HCT116 (cell line): Measurements from ENCODE around the gene APOL4.

ENCODE experiments used
- CBX3 ChIP-seq: IDR thresholded peaks from 2 replicates; pipeline ENCODE4 v1.6.1; 2012; ENCODE audit warnings: low read depth
- EZH2 ChIP-seq: fragments of 200-600 bp; sonication (generic); IDR thresholded peaks from 2 replicates; pipeline ENCODE4 v1.6.1; 2017; ENCODE audit warnings: antibody characterized with exemption, mixed run types
- POLR2A ChIP-seq: IDR thresholded peaks from 2 replicates; pipeline ENCODE4 v1.7.0; 2011; ENCODE audit warnings: borderline replicate concordance; ENCODE audit not compliant: insufficient read depth, insufficient read length; ENCODE audit errors: extremely low read depth
- POLR2AphosphoS5 ChIP-seq: IDR thresholded peaks from 2 replicates; pipeline ENCODE4 v1.6.1; 2011; ENCODE audit warnings: mild to moderate bottlenecking, low read depth, low read length, moderate library complexity
- TCF7L2 ChIP-seq: IDR thresholded peaks from 2 replicates; pipeline ENCODE4 v1.7.0; 2011; ENCODE audit warnings: borderline replicate concordance, inconsistent platforms; ENCODE audit not compliant: insufficient read depth, insufficient read length; ENCODE audit errors: extremely low read depth
- ZNF274 ChIP-seq: fragments of 200-500 bp; sonication (Bioruptor generic); IDR thresholded peaks from 2 replicates; pipeline ENCODE4 v1.6.1; 2014; ENCODE audit warnings: mild to moderate bottlenecking, low read depth, low read length, inconsistent platforms
- TF ChIP-seq, protein P1 (sequence below), 3 experiments: fragments of 200-600 bp in 1 of 3; sonication (generic) in 1 of 3; IDR thresholded peaks in 2 of 3; conservative IDR thresholded peaks in 1 of 3; 2 replicates each; pipeline ENCODE4 v1.5.1; 2012 to 2017; ENCODE audit warnings: low read depth in 2 of 3, low read length in 2 of 3, antibody characterized with exemption in 1 of 3, borderline replicate concordance in 1 of 3, control low read depth in 1 of 3, mild to moderate bottlenecking in 1 of 3, mixed read lengths in 1 of 3, mixed run types in 1 of 3, moderate library complexity in 1 of 3; ENCODE audit not compliant: insufficient read depth in 1 of 3

DNA sequence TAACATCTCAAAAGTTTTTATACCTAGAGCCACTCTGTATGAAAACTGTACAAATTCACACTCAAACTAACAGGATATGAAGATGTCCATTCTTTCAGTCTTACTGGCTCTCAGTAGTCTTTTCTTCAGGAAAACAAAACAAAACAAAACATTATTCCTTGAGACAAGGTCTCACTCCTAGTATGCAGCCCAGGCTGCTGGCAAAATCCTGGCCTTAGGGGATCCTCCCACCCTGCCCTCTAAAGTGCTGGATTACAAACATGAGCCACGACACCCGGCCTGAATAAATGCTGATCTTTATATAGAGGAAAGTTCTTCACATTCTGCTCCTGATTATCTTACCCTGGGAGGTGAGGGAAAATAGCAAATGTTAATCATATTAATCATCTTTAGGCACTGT lies 32.6 kb upstream of the APOL4 start:
- TF ChIP-seq TCF7L2: no peak
- TF ChIP-seq, protein P1, sequence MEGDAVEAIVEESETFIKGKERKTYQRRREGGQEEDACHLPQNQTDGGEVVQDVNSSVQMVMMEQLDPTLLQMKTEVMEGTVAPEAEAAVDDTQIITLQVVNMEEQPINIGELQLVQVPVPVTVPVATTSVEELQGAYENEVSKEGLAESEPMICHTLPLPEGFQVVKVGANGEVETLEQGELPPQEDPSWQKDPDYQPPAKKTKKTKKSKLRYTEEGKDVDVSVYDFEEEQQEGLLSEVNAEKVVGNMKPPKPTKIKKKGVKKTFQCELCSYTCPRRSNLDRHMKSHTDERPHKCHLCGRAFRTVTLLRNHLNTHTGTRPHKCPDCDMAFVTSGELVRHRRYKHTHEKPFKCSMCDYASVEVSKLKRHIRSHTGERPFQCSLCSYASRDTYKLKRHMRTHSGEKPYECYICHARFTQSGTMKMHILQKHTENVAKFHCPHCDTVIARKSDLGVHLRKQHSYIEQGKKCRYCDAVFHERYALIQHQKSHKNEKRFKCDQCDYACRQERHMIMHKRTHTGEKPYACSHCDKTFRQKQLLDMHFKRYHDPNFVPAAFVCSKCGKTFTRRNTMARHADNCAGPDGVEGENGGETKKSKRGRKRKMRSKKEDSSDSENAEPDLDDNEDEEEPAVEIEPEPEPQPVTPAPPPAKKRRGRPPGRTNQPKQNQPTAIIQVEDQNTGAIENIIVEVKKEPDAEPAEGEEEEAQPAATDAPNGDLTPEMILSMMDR (IDR thresholded peaks at IDR 0.05 in 2 of 3, conservative IDR thresholded peaks at IDR 0.05 in 1 of 3; ENCODE audit: borderline replicate concordance in 1 of 3, insufficient read depth in 1 of 3, low read depth in 2 of 3, low read length in 2 of 3): no peak
- no peak for TF ChIP-seq POLR2A
- TF ChIP-seq ZNF274: no peak
- TF ChIP-seq POLR2AphosphoS5: no peak
- TF ChIP-seq EZH2: no peak
- no peak for TF ChIP-seq CBX3
